Pericardium fibroblast (primary cell): Measurements from ENCODE around the gene TEP1. TPM values are rescaled to one million over a fixed set of nuclear protein-coding genes. Genes with fewer than 3 reads are reported as not detected.

Experiments
- total RNA-seq: library from RNA; depleted of rRNA; stranded (reverse); fragments of >200 nt; gene quantifications from 2 replicates; pipeline ENCODE4 v1.2.3, GENCODE V29; 2015

Gene TEP1
- 8.9 and 10.3 TPM in 2 replicates for total RNA-seq

DNA sequence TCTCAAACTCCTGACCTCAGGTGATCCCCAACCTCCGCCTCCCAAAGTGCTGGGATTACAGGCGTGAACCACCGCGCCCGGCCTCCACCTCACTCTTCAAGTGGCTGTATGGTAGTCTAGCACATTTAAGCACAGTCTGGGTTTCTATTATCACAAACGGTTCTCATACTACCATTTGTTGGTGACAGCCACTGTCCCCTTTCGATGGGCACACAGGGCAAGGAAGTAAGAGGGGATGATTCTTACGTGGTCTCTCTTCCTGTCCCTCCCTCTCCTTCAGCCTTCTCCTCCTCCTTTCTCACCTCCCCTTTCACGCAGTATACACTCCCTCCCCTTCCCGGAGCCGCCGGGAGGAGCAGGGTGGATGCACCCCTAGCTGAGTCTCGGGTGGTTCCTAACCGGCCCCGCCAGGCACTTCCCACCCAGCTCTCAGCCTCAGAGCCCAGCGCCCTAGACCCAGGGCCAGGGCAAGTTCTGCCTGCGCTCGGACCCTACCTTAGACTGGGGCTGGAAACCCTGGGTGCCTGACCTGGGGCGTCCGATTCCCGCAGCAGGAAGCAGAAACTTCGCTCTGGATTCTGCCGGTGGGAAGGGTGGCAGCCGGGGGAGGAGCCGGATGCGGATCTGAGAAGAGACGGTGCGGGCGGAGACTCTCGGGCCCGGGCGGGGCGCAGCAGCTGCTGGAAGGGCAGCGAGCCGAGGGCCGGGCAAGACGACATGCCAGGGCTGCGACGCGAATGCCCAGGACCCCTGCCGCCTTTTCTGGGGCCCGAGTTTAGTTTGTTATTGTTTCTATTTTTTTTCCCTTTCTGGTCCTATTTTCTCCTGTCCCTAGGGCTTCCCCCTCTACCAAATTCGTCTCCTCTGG is at the start of gene TEP1:
TSS of gene TEP1 (minus strand) at position 626 of the 868 bp plus-strand sequence. CDS start 5,062 bp downstream, outside the sequence.

DNA sequence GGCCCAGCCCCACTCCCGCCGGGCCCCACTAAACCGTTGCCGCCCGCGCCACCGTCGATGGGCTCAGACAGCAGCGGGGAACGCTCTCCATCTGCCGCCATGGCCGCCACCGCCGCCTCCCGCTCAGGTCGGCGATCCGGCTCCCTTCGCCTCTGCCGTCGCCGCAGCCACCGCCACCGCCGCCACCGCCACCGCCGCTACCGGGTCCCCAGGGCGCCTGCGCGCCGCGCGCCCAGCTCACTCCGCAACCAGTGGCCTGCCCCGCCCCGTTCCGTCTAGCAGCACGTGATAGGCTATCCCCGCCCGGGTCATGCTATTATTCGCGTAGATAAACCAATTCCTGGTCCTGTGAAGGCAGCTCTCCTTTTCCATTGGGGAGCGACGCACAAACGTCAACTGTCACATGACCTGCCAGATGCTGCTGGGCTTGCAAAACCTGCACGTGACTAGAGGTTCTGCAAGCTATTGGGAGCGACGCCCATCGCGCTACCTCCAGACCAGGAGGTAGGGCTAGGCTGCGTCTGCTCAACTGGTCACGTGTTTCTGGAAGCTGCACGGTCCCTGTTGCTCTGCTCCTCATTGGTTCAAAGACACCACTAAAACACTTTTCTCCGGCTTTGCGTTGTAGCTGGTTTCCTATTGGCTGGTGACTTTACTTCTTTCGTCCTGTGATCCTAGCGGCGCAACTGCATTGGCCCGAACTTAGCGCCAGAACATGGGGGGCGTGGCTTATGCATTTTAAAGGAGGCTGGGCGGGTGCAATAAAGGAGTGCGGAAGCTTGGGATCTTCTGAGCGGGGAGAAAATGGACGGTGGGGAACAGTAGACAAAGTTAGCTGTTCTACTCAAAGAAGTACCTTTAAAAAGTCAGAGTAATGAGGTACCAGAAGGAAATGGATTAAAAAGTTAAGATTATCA is 48.2 kb upstream of the TEP1 start, which contains the start of gene PIP4P1:
TSS of gene PIP4P1 (minus strand) at position 210 of the 917 bp plus-strand sequence. CDS start at position 101, 109 bp downstream.

GRCh38 chr14:20454516-20455354 is 41.4 kb upstream of the TEP1 start, which contains the start of the genes APEX1 and OSGEP:
APEX1 (plus strand) TSS chr14:20455226; CDS start chr14:20455646, 420 bp downstream.
OSGEP (minus strand) TSS chr14:20454812; CDS start chr14:20454683, 129 bp downstream.

GRCh38 chr14:20435582-20436362 is 22.5 kb upstream of the TEP1 start, which contains the start of gene KLHL33:
KLHL33 (minus strand) TSS chr14:20436166; CDS start chr14:20435811, 355 bp downstream.

DNA sequence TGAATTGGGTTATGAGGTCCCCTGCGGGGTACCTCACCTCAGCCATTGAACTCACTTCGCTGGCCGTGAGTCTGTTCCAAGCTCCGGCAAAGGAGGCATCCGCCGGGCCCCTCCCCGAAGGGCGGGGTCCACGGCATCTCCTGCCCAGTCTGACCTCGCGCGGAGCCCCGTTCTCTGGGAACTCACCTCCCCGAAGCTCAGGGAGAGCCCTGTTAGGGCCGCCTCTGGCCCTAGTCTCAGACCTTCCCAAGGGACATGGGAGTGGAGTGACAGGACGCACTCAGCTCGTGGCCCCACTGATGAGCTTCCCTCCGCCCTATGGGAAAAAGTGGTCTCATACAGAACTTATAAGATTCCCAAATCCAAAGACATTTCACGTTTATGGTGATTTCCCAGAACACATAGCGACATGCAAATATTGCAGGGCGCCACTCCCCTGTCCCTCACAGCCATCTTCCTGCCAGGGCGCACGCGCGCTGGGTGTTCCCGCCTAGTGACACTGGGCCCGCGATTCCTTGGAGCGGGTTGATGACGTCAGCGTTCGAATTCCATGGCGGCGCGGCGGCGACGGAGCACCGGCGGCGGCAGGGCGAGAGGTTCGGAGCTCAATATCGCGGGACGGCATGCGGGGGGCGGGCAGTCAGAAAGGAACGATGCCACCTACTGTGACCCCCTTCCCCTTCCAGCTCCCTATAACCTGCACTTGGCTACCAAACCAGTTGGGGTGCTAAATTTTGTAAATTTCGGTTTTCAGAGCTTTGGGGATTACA is 70.0 kb downstream of the TEP1 start, which contains the start of gene PARP2:
TSS of gene PARP2 (plus strand) at position 544 of the 770 bp plus-strand sequence. CDS start at position 551, 7 bp downstream.

GRCh38 chr14:20332788-20333493 is 80.4 kb downstream of the TEP1 start, which contains the start of gene CCNB1IP1:
CCNB1IP1 (minus strand) TSS chr14:20333279; CDS start chr14:20316523, 16,756 bp downstream.

Other genes starting within 250 kb of the TEP1 start
- not detected in 2 replicates for gene OR11G2, start 222.6 kb downstream of the TEP1 start, total RNA-seq
- gene OR11H6, start 189.8 kb downstream of the TEP1 start, total RNA-seq: not detected in 2 replicates
- not detected in 2 replicates for gene OR11H7, start 184.5 kb downstream of the TEP1 start, total RNA-seq
- not detected in 2 replicates for gene OR11H4, start 174.2 kb downstream of the TEP1 start, total RNA-seq
- gene TTC5, start 107.5 kb downstream of the TEP1 start, total RNA-seq: 8.9 and 10.9 TPM in 2 replicates
- 53.8 and 68.6 TPM in 2 replicates for gene CCNB1IP1, start 80.2 kb downstream of the TEP1 start, total RNA-seq
- 2.2 and 4.1 TPM in 2 replicates for gene PARP2, start 69.9 kb downstream of the TEP1 start, total RNA-seq
- 0.09 and 0.12 TPM in 2 replicates for gene KLHL33, start 22.7 kb upstream of the TEP1 start, total RNA-seq
- gene OSGEP, start 41.3 kb upstream of the TEP1 start, total RNA-seq: 24.2 and 30.0 TPM in 2 replicates
- gene APEX1, start 41.7 kb upstream of the TEP1 start, total RNA-seq: 145 and 204 TPM in 2 replicates
- 8.4 and 14.4 TPM in 2 replicates for gene PIP4P1, start 47.9 kb upstream of the TEP1 start, total RNA-seq
- gene PNP, start 55.9 kb upstream of the TEP1 start, total RNA-seq: 16.3 and 22.6 TPM in 2 replicates
- gene RNASE10, start 92.0 kb upstream of the TEP1 start, total RNA-seq: not detected in 2 replicates
- not detected in 2 replicates for gene RNASE9, start 147.5 kb upstream of the TEP1 start, total RNA-seq
- gene RNASE11, start 174.5 kb upstream of the TEP1 start, total RNA-seq: not detected in 2 replicates
- gene RNASE12, start 177.9 kb upstream of the TEP1 start, total RNA-seq: not detected in 2 replicates
- not detected in 2 replicates for gene OR6S1, start 228.2 kb upstream of the TEP1 start, total RNA-seq